Vagina (tissue), 2 donors: ENCODE results near the gene GAREM1.

Source experiments
- CTCF ChIP-seq, 3 experiments: fragments of 450-650 bp in 2 of 3; fragments of 200-600 bp in 1 of 3; sonication (generic) in 1 of 3; IDR thresholded peaks; one replicate each; pipeline ENCODE4 v1.5.1; 2017 to 2019; ENCODE audit warnings: antibody characterized with exemption in 3 of 3, mild to moderate bottlenecking in 2 of 3, moderate library complexity in 2 of 3
- POLR2A ChIP-seq, 2 donors: fragments of 450-650 bp; IDR thresholded peaks; one replicate each; pipeline ENCODE4 v1.6.1; 2017; ENCODE audit warnings: antibody characterized with exemption in 2 of 2, mild to moderate bottlenecking in 2 of 2, moderate library complexity in 2 of 2
- POLR2AphosphoS5 ChIP-seq, 2 donors: sonication (generic); formaldehyde crosslinking; IDR thresholded peaks; one replicate each; pipeline ENCODE4 v1.9.0; 2017; ENCODE audit warnings: antibody characterized with exemption in 2 of 2, mild to moderate bottlenecking in 2 of 2, low read depth in 1 of 2; ENCODE audit not compliant: insufficient read depth in 1 of 2

- TF ChIP-seq CTCF (IDR thresholded peaks at IDR 0.05): no peak
- TF ChIP-seq POLR2A (IDR thresholded peaks at IDR 0.05): no peak
- TF ChIP-seq POLR2AphosphoS5 (IDR thresholded peaks at IDR 0.05; ENCODE audit: insufficient read depth in 1 of 2, low read depth in 1 of 2): no peak
Measured at GRCh38 chr18:32274307-32274706, 196.4 kb downstream of the GAREM1 start.
